Glutamatergic neuron (in vitro differentiated cells): ENCODE results near the gene FRMD4A. TPM values are rescaled to one million over a fixed set of nuclear protein-coding genes. Genes with fewer than 3 reads are reported as not detected.

Experiments
- DNase-seq: peaks from one replicate; pipeline ENCODE4 v3.0.0; 2022
- H3K27ac Mint-ChIP-seq: one replicate; pipeline ENCODE4 v1.8.0; 2020; ENCODE audit warnings: mild to moderate bottlenecking, mixed read lengths, inconsistent platforms; ENCODE audit not compliant: unreplicated experiment
- H3K27me3 Mint-ChIP-seq: one replicate; pipeline ENCODE4 v1.8.0; 2020; ENCODE audit warnings: mild to moderate bottlenecking, moderate library complexity, mixed read lengths, inconsistent platforms; ENCODE audit not compliant: unreplicated experiment
- H3K36me3 Mint-ChIP-seq: one replicate; pipeline ENCODE4 v1.8.0; 2020; ENCODE audit warnings: mild to moderate bottlenecking, mixed read lengths, inconsistent platforms; ENCODE audit not compliant: unreplicated experiment
- H3K4me1 Mint-ChIP-seq: one replicate; pipeline ENCODE4 v1.8.0; 2020; ENCODE audit warnings: mild to moderate bottlenecking, low read depth, mixed read lengths, inconsistent platforms; ENCODE audit not compliant: unreplicated experiment
- H3K4me3 Mint-ChIP-seq: one replicate; pipeline ENCODE4 v1.8.0; 2020; ENCODE audit warnings: mild to moderate bottlenecking, mixed read lengths, inconsistent platforms; ENCODE audit not compliant: unreplicated experiment
- H3K9me3 Mint-ChIP-seq: one replicate; pipeline ENCODE4 v1.8.0; 2020; ENCODE audit warnings: mild to moderate bottlenecking, moderate library complexity, mixed read lengths, inconsistent platforms; ENCODE audit not compliant: unreplicated experiment
- CTCF ChIP-seq: fragments of 200-600 bp; sonication (generic); IDR thresholded peaks from one replicate; pipeline ENCODE4 v1.5.0; 2021; ENCODE audit not compliant: partially characterized antibody, unreplicated experiment
- total RNA-seq: library from RNA; stranded (reverse); fragmentation: NEBNext Ultra II Directional; extraction: Animal tissue kit (Norgen Biotek cat#: 25700); gene quantifications from one replicate; pipeline ENCODE4 v1.2.1, GENCODE V29; 2021; ENCODE audit not compliant: unreplicated experiment

FRMD4A gene
- total RNA-seq, 1 donor from 2014 or later: 70.6 TPM

GRCh38 chr10:14151571-14151970 is 179.2 kb downstream of the FRMD4A start:
- H3K9me3 Mint-ChIP-seq: peaks cover 5% of the 10 kb centered on the region
- TF ChIP-seq CTCF: no peak
- H3K4me1 Mint-ChIP-seq: peaks cover 9% of the 10 kb centered on the region
- peaks cover 23% of the 10 kb centered on the region for H3K36me3 Mint-ChIP-seq
- H3K4me3 Mint-ChIP-seq: no peak overlapping the region
- H3K27me3 Mint-ChIP-seq: no peaks in the 10 kb centered on the region
- no peak overlapping the region for H3K27ac Mint-ChIP-seq
- DNase-seq: no peak

DNA sequence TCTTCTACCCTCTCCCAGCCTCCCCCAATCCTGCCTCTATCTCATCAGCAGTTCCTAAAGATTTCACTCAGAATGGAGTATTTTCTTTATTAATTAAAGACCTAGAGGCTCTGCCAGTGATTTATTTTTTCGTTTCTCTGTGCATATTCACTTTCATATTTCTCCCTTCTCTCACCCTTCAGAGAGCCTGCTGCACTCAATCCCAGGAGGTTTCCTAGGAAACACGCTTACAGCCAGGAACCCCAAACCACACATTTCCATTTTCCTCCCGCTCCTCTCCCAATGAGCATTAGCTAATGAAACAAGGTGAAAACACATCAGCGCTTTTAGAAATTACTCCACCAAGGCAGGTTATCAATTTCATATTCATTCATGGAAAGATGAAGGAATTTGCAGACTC is 180.2 kb downstream of the FRMD4A start:
- H3K27ac Mint-ChIP-seq: no peak overlapping the region
- no peaks in the 10 kb centered on the region for H3K27me3 Mint-ChIP-seq
- peaks cover 18% of the 10 kb centered on the region for H3K36me3 Mint-ChIP-seq
- no peak overlapping the region for H3K4me3 Mint-ChIP-seq
- no peak for TF ChIP-seq CTCF
- H3K9me3 Mint-ChIP-seq: peaks cover 5% of the 10 kb centered on the region
- peaks cover 9% of the 10 kb centered on the region for H3K4me1 Mint-ChIP-seq
- no peak for DNase-seq

DNA sequence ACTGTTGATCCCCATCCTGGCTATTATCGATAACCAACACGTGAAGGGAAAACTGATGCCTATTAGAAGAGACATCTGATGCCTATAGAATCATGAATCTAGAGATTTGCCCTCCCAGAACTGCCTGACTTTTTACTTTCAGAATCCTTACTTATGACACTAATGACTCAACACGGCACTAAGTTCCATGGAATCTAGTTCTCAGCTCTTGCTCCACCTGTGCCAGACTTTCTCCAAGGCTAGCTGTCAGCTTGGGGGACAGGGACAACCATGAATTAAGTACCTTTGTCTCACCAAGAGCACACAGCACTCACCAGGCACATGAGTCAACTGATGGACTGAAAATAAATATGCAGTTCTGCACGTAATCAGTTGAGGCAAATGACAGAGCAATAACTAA is 184.2 kb downstream of the FRMD4A start:
- Mint-ChIP-seq H3K36me3 (peaks cover 4% of the 10 kb centered on the region), H3K4me3 (no peak overlapping the region), H3K27me3 (peaks cover 2% of the 10 kb centered on the region), H3K27ac (no peak overlapping the region), H3K4me1 (peaks cover 4% of the 10 kb centered on the region), H3K9me3 (no peaks in the 10 kb centered on the region)
- no peak for TF ChIP-seq CTCF
- DNase-seq: no peak

- peaks cover 7% of the 10 kb centered on the region for H3K4me1 Mint-ChIP-seq
- peaks cover 5% of the 10 kb centered on the region for H3K27me3 Mint-ChIP-seq
- no peak for DNase-seq
- H3K36me3 Mint-ChIP-seq: peaks cover 4% of the 10 kb centered on the region
- no peak overlapping the region for H3K4me3 Mint-ChIP-seq
- no peaks in the 10 kb centered on the region for H3K9me3 Mint-ChIP-seq
- H3K27ac Mint-ChIP-seq: no peak overlapping the region
- no peak for TF ChIP-seq CTCF
These were observed 184.7 kb downstream of the FRMD4A start for GRCh38 chr10:14146025-14146424.

GRCh38 chr10:14144451-14144850 is 186.3 kb downstream of the FRMD4A start:
- no peak for TF ChIP-seq CTCF
- no peak overlapping the region for H3K27ac Mint-ChIP-seq
- no peak overlapping the region for H3K4me3 Mint-ChIP-seq
- H3K36me3 Mint-ChIP-seq: peaks cover 8% of the 10 kb centered on the region
- peaks cover 3% of the 10 kb centered on the region for H3K4me1 Mint-ChIP-seq
- DNase-seq: no peak
- H3K9me3 Mint-ChIP-seq: peaks cover 3% of the 10 kb centered on the region
- peaks cover 9% of the 10 kb centered on the region for H3K27me3 Mint-ChIP-seq
